Stimulated activated naive CD4-positive, alpha-beta T cell treated with Interleukin-2 at 50 U/mL for 16 hours (primary cell): ENCODE data around the gene ZDHHC22.
"Not testable (repeated sequence)": the region's sequence is repeated elsewhere in the genome, so short reads cannot be mapped to it uniquely, and the experiment has no call there.

Experiments used
- DNase-seq: peaks from one replicate; lab custom pipeline; 2025; lab: John Stamatoyannopoulos, UW

Gene ZDHHC22, protein sequence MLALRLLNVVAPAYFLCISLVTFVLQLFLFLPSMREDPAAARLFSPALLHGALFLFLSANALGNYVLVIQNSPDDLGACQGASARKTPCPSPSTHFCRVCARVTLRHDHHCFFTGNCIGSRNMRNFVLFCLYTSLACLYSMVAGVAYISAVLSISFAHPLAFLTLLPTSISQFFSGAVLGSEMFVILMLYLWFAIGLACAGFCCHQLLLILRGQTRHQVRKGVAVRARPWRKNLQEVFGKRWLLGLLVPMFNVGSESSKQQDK

DNA sequence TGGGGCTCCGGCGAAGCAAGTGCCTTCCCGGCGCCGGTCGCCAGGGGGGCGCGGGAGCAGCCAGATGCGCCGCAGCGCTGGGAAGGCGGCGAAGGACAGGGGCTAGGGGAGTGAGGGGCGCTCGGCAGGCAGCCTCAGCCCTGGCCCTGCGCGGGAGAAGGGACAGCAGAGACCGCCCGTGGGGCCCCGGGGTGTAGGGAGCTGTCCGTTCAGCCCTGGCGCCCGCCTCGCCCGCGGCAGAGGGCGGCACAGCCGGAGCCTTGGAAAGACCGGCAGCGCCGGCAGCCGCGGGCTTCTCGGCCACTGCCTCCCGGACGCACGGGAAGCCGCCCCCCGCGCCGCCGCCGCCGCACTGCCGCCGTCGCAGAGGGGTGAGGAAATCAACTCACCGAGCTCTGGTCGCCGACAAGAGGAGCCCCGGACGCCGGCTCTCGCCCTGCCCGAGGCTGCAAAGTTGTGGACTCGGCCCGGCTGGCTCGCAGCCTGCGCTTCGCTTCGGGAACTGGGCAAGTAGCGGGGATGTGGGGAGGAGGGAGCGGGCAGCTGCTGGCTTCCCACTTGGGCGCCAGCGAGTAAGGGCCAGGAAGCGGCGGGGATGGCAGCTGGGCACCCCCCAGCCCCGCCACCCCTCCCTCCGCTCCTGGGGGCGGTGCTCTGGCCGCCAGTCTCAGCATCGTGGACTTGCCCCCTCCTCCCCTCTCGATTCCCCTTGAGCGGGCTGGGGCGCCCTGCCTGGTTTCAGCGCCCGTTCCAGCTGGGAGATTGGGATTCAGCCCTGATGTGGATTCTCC is at the start of gene ZDHHC22:
ZDHHC22 (minus strand) TSS at position 578 of the 791 bp plus-strand sequence. CDS start 2,053 bp downstream, outside the sequence.
- DNase-seq, result no peak

DNA sequence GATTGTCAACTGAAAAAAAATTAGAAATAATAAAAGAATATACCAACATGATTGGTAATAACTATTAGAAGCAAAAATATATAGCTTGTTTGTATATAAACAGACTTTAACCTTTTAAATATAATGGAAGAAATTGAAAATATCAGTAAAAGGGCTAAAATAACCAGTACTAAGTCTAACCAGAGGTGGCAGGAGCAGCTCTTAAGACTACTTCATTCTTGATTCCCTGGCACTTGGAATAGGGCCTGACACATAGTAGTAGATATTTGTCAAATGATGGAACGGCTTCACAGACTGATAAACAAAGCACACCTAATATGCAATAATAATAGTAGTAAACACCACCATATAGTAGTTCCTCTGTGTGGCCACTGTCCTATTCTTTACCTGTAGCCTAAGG is 49.4 kb upstream of the ZDHHC22 start:
- no peak for DNase-seq

DNA sequence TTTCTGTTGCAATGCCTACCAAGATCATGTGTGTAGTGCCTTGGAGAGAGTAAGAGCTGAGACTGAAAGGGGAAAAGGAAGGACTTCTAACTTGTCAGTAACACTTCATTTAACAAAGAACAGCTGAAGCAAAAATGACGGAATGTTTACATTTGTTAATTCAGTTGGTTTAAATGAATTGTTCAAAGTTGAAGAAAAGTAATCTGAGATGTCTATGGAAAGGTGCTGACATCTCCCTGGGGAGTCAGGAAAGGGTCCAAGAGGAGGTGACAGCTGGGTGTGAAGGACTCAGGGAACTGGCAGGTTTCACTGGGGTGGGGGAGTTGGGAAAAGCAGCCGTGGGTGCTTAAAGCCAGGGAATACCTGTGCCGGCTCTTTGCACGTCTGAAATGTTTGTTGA is 47.9 kb upstream of the ZDHHC22 start:
- DNase-seq, result no peak

DNA sequence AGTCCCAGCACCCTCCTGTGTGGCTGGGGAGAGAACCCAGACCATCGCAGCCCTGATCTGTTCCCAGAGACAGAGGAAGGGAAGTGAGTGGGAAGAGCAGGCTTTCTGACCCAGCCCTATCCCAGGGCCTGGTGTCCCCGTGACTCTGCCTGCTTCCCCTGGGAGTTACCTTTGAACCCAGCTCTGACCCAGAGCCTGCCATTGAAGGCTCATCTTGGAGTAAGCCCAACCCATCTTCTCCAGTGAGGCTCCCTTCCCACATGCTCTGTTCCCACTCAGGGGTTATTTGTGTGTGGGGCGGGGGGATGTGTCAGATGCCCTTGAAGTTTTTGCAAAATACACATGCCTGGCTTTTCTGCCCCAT is 46.0 kb upstream of the ZDHHC22 start:
- DNase-seq, result no peak

DNA sequence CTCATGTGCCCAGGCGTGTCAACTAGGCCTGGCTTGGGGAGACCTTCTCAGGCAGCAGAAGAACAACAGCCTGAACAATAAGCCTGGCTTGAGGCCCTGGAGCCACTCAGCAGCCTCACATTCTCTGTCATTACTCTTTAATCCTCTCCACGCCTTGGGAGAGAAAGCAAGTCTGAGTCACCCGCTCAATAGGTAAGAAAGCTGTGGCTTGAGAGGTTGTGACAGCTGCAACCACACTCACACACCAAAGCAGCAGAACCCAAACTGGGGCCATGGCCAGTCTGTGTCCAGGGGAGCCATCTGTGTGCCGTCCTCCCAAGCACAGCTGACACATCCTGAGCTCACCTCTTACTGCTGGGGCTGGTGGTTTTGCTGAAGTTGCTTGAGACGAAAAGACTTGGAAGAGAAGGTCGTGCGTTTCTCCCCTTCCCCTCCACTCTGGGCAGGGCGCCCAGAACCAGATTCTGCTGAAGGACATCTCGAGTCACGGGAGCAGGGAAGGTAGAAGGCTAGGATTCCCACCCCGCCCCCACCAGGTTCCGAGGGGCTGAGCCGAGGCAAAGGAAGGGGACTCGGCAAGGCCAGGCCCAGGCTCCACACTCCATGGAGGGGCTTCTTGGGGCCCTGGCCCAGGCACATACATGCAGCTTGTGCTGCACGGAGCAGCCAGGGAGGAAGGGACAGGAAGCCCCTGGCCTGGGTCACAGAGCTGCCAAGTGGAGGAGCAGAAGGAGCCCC is 45.5 kb upstream of the ZDHHC22 start:
- no peak for DNase-seq

DNA sequence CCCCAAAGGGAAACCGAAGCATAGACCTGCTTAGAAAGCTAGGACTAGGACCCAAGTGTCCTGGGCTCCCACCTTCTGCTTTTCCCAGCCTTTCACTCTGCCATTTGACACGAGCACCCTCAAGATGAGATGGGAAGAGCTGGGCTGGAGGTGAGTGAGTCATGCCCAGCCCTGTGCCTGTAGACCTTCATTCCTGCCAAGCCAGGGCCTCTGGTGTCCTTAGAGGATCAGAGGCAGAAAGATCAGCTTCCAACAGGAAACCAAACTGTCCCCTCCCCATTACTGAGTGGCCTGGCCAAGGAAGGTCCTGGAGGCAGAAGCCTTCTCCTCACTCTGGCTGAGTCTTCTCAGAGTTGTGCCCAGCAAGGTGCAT is 43.5 kb upstream of the ZDHHC22 start:
- no peak for DNase-seq

DNA sequence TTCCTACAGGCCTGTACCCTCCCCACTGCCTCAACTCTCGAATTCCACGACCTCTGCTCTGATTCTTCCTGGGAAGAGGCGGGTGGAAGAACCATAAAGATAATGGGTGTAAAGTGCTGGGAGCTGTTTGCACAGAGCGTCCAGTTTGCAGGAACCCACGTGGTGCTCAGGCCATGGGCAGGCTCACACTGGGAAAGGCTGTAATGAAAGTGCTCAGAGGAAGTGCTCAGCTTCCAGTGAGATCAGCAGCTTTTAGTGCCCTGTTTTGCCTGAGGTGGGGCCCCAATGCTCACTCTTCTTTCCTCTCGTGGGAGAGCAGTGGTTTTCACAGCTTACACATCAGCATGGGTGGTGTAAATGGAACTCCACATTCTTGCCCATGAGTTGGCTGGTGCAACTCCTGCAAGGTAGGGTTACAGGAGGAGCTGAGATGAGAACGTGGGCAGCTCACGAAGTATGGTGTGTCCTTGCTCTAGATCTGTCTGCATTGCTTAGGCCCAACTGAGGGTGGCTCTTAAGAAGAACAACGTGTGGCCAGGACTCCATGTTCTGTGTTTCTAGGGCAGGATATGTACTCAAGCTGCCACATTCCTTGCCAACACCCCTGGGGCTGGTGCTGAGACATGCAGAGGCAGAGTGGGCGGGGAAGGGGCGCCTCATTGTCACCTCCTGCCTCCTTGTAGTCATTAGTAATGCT is 43.0 kb upstream of the ZDHHC22 start:
- no peak for DNase-seq

DNA sequence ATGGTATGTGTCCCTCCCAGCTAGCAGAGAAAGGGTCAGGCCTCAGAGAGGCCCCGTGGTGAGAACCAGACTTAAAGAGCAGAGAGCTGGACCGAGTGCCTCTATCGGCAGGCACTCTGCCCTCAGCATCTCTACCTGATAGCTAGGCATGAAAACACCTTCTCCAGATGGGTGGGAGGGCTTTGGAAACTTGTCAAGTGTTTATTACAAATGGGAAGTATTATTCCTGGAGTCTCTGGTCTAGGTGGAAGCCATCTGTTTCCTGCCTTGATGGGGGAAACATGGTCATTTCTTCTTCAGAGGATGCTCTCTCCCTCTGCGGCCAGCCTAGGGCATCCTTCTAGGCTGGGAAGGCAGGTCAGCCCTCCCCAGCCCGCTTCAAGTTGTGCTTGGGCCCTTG is 42.3 kb upstream of the ZDHHC22 start:
- no peak for DNase-seq

DNA sequence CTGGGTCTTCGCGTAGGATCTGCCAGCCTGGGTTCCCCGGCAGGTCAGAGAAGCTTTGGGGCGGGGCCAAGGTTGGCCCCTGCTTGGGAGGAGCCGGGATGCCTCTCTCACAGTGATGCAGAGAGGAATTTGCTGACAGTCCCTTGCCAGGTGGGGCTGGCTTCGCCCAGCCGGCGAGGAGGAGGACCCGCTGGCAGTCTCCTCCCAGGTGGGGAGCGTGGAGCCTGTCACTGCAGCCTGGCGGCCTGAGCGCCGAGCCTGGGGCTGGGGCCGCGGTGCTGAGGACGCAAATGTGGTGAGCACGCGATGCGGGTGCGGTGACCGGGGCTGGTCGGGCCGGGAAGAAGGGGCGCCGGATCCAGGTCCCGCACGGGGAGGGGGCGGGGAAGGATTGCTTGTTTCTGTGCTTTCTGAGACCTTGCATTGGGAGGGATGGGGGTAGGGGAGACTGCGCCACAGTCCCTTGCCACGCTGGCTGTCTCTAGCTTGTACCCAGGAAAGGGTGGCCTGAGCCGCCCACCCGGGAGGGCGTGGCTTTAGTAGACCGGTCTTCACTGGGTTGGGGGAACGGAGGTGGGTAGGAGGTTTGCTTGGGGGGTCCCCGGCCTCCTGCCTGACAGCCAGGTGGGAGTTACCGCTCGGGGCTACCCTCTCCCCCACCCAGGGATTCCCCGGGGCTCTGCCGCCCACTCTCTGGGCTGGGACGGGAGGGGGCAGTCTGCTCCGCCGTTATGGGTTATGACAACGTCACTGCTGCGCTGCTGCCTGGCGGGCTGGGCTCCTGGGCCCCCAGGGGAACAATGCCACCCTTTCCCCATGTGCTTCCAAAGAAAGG is 40.2 kb upstream of the ZDHHC22 start, which contains the start of gene TMEM63C:
TMEM63C (plus strand) TSS at position 196 of the 835 bp plus-strand sequence. CDS start 37,016 bp downstream, outside the sequence.
- peak; percentile 55 for DNase-seq

DNA sequence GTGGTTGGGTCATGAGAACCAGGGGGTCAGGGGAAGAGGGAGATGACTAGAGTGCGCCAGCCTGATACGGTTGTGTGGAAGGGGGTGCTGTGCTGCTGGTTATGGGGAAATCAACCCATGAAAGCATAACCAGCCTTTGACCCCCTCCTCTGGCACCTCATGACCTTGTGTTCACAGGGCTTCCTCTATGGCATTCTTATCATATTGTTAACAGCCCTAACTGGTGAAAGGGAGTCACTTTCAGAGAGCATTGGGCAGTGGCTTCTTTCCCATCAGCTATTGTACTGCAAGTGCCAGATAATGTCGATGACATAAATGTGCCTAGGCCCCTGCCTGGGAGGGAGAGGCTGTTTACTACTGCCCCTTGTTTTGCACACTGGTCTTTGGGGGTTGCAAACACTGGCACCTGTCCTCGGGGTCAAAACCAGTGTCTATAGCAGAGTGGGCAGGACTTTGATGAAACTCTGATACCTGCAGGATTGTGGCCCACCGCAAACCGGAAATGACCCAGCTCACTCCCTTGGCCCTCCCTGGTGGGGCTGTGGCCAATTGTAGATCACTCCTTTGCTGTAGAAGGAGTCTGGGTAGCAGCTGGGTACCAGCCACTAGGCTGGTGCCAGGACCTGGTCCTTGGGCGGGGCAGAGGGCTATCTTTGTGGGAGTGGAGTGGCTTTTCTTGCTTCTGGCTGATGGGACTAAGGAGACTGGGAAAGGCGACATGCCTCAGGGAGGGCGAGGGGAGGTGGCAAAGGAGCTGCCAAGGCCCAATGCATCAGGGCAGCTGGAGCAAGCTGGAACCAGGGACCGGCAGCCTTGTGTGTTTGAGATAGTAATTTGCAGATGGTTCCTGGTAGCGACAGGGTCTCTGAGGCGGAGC is 39.4 kb upstream of the ZDHHC22 start:
- no peak for DNase-seq

DNA sequence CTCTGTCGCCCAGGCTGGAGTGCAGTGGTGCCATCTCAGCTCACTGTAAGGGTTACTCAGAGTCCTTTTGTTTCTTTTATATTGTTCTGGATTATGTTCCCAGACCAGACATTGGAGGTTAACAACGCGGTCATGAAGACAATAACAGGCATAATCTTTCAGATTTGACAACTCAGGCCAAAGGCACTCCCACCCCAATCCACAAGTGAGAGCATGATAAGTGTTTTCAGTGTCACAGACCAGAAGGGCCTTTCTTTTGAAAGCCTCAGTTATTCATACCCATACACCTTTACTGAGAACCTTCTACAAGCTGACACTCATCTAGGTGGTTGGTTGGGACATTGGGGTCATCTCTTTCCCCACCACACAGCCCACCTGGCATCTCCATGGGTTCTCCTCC is 37.1 kb upstream of the ZDHHC22 start:
- no peak for DNase-seq

DNA sequence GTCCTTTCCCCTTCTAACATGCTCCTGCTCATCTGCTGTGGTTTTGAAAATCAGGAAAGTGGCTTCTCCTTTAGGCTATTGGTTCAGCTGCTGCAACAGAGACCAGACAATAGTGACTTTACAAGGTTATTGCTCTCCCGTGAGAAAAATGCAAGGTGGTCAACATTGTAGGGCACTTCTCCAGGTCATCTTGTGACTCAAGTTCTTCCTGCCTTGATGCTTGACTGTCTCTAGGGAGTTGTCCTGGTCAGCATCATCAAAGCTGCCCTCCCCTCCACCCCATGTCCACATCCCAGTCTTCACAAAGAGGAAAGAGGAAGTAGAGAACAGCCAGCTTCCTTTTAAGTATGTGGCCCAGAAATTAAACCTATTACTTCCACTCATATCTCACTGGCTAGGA is 36.1 kb upstream of the ZDHHC22 start:
- no peak for DNase-seq

DNA sequence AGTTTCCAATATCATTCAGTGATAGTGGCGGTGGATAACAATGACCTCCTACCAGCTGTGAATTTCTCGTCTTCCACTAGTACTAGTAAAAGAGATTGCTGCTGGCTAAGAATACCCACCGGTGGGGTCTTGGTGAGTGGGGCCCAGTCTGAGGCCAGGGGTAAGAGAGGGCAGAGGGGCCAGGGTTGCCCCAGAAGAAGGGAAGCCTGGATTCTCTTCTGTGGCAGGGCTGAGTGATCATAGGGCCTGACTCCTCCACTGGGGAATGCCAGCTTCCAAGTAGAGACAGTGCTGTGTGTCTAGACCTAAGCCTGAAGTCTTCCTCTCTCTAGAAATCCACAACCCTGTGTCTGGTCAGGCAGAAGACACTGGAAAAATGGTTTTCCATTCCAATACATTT is 34.3 kb upstream of the ZDHHC22 start:
- DNase-seq, result no peak

DNA sequence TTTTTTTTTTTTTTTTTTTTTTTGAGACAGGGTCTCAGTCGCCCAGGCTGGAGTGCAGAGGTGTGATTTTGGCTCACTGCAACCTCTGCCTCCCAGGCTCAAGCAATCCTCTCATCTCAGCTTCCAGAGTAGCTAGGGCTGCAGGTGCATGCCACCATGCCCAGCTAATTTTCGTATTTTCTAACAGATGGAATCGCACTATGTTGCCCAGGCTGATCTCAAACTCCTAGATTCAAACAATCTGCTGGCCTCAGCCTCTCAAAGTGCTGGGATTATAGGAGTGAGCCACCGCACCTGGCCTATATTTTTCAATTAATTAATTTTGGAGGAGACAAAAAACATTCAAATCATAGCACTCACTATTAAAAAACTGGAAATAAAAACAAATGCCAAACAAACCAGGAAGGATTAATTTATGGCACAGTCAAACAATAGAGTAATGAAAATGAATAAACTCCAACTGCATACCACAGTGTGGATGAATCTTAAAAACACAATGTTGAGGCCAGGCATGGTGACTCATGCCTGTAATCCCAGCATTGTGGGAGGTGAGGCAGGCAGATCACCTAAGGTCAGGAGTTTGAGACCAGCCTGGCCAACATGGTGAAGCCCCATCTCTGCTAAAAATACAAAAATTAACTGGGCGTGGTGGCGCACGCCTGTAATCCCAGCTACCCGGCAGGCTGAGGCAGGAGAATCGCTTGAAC is 32.5 kb upstream of the ZDHHC22 start:
- DNase-seq, result not testable (repeated sequence)

DNA sequence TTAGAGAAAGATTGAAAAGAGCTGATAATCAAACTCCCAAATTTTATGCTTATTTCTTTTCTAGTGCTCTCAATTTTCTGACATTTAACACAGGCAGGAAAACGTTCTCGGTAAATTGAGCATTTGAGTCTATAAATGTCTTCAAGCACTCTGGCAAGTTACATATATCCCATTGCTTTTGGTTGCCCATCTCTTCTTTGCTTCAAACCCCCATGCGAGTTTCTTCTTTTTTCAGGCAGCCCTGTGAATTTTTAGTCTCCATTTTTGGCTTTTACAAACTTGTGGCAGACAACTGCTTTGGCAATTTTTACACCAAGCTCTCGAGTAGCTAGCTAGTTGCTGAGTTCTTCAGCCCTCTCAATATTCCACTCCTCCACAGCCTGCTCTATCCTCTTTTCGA is 31.3 kb upstream of the ZDHHC22 start:
- DNase-seq, result no peak

DNA sequence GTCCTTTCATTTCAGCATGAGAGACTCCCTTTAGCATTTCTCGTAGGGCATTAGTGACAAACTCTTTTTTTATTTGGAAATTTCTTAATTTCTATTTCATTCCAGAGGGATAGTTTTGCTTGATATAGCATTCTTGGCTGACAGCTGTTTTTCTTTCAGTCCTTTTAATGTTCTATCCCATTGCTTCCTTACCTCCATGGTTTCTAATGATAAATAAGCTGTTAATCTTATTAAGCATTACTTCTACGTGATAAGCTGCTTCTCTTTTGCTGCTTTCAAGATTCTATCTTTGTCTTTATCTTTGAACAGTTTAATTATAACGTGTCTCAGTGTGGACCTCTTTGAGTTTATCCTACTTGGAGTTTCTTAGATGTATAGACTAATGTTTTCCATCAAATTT is 28.5 kb upstream of the ZDHHC22 start:
- no peak for DNase-seq

DNA sequence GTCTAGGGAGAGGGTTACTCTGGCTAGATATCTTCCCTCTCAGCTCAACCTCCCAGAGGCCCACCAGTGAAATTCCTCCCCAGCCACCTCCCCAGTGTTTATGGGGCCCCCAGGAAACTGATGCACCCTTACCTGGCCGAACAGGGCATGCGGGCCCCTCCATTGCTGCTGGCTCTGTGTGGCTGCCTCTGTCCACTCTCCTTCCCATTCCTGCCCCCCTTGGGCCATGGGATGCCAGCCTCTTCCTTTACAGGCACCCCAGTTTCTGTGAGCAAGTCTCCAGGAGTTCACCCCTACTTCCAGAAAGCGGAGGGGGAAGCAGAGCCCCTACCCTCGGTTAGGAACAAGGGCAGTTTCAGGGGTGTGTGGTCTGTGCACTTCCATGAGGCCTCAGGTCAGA is 19.4 kb upstream of the ZDHHC22 start:
- DNase-seq, result no peak

DNA sequence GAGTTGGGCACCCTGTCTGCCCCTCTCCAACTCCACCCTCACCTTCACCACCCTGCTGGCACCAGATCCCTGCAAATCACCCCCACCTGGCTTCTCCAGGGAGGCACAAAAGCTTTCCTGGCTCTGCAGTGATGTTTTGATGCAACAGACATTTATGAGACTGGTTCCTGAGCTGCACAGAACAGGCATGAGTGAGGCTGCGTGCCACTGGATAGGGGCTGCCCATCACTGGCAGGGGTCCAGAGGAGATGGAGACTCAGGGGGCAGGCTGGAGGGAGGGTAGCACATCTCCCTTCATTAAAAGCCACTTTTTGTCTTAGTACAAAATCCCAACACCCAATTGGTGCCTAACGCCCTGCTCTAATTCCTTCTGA is 17.3 kb upstream of the ZDHHC22 start:
- DNase-seq, result no peak

DNA sequence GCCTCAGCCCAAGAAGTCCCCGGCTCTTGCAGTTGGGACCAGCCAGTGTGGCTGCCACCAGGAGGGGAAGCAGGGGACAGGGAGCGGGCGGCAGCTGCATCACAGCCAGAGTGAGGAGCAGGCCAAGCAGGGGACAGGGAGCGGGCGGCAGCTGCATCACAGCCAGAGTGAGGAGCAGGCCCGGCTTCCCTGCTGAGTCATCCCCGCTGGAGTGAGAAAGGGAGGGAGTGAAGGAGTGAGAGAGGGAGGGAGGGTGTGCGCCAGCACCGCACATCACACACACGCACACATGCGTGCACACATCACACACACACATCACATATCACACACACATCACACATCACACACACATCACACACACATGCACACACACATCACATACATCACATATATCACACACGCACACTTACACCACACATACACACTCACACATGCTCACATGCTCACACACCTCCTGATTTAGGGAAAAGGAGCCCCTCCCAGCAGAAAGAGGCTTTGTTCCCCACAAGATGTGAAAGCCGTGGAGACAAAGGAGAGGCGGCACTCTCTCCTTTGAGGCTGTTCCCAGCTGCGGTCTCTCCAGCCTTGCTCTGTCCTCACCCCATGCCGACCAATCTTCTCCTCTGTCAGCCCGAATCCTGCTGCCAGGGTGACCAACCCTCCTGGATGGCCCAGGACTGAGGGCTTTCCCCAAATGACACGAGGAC is 16.7 kb upstream of the ZDHHC22 start:
- DNase-seq, result no peak
